ENCODE measurements around the gene GAGE12D. TPM values are rescaled to one million over a fixed set of nuclear protein-coding genes. Genes with fewer than 3 reads are reported as not detected.

GAGE12D gene, protein sequence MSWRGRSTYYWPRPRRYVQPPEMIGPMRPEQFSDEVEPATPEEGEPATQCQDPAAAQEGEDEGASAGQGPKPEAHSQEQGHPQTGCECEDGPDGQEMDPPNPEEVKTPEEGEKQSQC
- total RNA-seq = not detected in 2 replicates

DNA sequence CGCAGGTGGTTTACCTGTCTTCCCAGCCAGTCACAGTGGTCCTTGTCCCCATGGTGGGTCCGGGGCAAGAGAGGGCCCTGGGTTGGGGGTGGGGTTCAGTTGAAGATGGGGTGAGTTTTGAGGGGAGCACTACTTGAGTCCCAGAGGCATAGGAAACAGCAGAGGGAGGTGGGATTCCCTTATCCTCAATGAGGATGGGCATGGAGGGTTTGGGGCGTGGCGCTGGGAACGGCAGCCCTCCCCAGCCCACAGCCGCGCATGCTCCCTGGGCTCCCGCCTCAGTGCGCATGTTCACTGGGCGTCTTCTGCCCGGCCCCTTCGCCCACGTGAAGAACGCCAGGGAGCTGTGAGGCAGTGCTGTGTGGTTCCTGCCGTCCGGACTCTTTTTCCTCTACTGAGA, at the start of gene GAGE12D:
GAGE12D (plus strand) TSS at position 301 of the 400 bp plus-strand sequence. CDS start 1,155 bp downstream, outside the sequence.

DNA sequence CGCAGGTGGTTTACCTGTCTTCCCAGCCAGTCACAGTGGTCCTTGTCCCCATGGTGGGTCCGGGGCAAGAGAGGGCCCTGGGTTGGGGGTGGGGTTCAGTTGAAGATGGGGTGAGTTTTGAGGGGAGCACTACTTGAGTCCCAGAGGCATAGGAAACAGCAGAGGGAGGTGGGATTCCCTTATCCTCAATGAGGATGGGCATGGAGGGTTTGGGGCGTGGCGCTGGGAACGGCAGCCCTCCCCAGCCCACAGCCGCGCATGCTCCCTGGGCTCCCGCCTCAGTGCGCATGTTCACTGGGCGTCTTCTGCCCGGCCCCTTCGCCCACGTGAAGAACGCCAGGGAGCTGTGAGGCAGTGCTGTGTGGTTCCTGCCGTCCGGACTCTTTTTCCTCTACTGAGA, 9.7 kb upstream of the GAGE12D start, which contains the start of gene GAGE12C:
GAGE12C (plus strand) TSS at position 301 of the 400 bp plus-strand sequence. CDS start 1,155 bp downstream, outside the sequence.

DNA sequence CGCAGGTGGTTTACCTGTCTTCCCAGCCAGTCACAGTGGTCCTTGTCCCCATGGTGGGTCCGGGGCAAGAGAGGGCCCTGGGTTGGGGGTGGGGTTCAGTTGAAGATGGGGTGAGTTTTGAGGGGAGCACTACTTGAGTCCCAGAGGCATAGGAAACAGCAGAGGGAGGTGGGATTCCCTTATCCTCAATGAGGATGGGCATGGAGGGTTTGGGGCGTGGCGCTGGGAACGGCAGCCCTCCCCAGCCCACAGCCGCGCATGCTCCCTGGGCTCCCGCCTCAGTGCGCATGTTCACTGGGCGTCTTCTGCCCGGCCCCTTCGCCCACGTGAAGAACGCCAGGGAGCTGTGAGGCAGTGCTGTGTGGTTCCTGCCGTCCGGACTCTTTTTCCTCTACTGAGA, 9.5 kb downstream of the GAGE12D start, which contains the start of gene GAGE12E:
GAGE12E (plus strand) TSS at position 301 of the 400 bp plus-strand sequence. CDS start 1,155 bp downstream, outside the sequence.

DNA sequence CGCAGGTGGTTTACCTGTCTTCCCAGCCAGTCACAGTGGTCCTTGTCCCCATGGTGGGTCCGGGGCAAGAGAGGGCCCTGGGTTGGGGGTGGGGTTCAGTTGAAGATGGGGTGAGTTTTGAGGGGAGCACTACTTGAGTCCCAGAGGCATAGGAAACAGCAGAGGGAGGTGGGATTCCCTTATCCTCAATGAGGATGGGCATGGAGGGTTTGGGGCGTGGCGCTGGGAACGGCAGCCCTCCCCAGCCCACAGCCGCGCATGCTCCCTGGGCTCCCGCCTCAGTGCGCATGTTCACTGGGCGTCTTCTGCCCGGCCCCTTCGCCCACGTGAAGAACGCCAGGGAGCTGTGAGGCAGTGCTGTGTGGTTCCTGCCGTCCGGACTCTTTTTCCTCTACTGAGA, 19.0 kb downstream of the GAGE12D start, which contains the start of gene GAGE12F:
GAGE12F (plus strand) TSS at position 301 of the 400 bp plus-strand sequence. CDS start 1,155 bp downstream, outside the sequence.

DNA sequence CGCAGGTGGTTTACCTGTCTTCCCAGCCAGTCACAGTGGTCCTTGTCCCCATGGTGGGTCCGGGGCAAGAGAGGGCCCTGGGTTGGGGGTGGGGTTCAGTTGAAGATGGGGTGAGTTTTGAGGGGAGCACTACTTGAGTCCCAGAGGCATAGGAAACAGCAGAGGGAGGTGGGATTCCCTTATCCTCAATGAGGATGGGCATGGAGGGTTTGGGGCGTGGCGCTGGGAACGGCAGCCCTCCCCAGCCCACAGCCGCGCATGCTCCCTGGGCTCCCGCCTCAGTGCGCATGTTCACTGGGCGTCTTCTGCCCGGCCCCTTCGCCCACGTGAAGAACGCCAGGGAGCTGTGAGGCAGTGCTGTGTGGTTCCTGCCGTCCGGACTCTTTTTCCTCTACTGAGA, 28.6 kb downstream of the GAGE12D start, which contains the start of gene GAGE12G:
GAGE12G (plus strand) TSS at position 301 of the 400 bp plus-strand sequence. CDS start 1,155 bp downstream, outside the sequence.

DNA sequence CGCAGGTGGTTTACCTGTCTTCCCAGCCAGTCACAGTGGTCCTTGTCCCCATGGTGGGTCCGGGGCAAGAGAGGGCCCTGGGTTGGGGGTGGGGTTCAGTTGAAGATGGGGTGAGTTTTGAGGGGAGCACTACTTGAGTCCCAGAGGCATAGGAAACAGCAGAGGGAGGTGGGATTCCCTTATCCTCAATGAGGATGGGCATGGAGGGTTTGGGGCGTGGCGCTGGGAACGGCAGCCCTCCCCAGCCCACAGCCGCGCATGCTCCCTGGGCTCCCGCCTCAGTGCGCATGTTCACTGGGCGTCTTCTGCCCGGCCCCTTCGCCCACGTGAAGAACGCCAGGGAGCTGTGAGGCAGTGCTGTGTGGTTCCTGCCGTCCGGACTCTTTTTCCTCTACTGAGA, 38.1 kb downstream of the GAGE12D start, which contains the start of gene GAGE12H:
GAGE12H (plus strand) TSS at position 301 of the 400 bp plus-strand sequence. CDS start 1,155 bp downstream, outside the sequence.

DNA sequence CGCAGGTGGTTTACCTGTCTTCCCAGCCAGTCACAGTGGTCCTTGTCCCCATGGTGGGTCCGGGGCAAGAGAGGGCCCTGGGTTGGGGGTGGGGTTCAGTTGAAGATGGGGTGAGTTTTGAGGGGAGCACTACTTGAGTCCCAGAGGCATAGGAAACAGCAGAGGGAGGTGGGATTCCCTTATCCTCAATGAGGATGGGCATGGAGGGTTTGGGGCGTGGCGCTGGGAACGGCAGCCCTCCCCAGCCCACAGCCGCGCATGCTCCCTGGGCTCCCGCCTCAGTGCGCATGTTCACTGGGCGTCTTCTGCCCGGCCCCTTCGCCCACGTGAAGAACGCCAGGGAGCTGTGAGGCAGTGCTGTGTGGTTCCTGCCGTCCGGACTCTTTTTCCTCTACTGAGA, 47.7 kb downstream of the GAGE12D start, which contains the start of gene GAGE2A:
GAGE2A (plus strand) TSS at position 301 of the 400 bp plus-strand sequence. CDS start 1,155 bp downstream, outside the sequence.

Small RNA genes lying within 50 kb of the gene (small RNA-seq; reads per million reads assigned to genes)
- not detected for gene GAGE12B (ENCODE audit: low replicate concordance)

Other genes starting within 250 kb of the GAGE12D start
- not detected in 2 replicates for gene GAGE10, start 238.1 kb upstream of the GAGE12D start, total RNA-seq
- not detected in 2 replicates for gene GAGE12J, start 219.7 kb upstream of the GAGE12D start, total RNA-seq
- gene GAGE13, start 210.2 kb upstream of the GAGE12D start, total RNA-seq = not detected in 2 replicates
- gene GAGE12C, start 9.6 kb upstream of the GAGE12D start, total RNA-seq = not detected in 2 replicates
- not detected in 2 replicates for gene GAGE12E, start 9.6 kb downstream of the GAGE12D start, total RNA-seq
- gene GAGE12F, start 19.1 kb downstream of the GAGE12D start, total RNA-seq = not detected in 2 replicates
- gene GAGE12G, start 28.7 kb downstream of the GAGE12D start, total RNA-seq = not detected in 2 replicates
- gene GAGE12H, start 38.2 kb downstream of the GAGE12D start, total RNA-seq = not detected in 2 replicates
- not detected in 2 replicates for gene GAGE2A, start 47.8 kb downstream of the GAGE12D start, total RNA-seq
- gene GAGE1, start 57.3 kb downstream of the GAGE12D start, total RNA-seq = not detected in 2 replicates
- gene PAGE1, start 154.3 kb downstream of the GAGE12D start, total RNA-seq = not detected in 2 replicates